Measurements from ENCODE around the gene CDC14A.

DNA sequence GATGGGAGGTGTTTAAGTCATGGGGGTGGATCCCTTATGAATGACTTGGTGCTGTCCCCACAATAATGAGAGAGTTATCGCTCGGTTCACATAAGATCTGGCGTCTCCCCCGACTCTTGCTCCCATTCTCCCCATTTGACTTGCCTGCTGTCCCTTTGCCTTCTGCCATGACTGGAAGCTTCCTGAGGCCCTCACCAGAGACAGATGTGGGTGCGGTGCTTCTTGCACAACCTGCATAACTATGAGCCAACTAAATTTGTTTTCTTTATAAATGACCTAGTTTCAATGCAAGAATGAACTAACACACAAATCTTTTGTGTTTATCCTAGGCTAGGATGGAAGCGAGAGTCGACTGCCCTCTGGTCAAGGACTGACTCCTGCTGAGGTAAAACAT lies 31.2 kb upstream of the CDC14A start:
- TF ChIP-seq, protein P1, sequence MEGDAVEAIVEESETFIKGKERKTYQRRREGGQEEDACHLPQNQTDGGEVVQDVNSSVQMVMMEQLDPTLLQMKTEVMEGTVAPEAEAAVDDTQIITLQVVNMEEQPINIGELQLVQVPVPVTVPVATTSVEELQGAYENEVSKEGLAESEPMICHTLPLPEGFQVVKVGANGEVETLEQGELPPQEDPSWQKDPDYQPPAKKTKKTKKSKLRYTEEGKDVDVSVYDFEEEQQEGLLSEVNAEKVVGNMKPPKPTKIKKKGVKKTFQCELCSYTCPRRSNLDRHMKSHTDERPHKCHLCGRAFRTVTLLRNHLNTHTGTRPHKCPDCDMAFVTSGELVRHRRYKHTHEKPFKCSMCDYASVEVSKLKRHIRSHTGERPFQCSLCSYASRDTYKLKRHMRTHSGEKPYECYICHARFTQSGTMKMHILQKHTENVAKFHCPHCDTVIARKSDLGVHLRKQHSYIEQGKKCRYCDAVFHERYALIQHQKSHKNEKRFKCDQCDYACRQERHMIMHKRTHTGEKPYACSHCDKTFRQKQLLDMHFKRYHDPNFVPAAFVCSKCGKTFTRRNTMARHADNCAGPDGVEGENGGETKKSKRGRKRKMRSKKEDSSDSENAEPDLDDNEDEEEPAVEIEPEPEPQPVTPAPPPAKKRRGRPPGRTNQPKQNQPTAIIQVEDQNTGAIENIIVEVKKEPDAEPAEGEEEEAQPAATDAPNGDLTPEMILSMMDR (IDR thresholded peaks at IDR 0.05): no peak
- TF ChIP-seq EP300 (IDR thresholded peaks at IDR 0.05) (no peak), POLR2A (IDR thresholded peaks at IDR 0.05) (no peak), POLR2AphosphoS5 (IDR thresholded peaks at IDR 0.05) (no peak)
